Body of pancreas (tissue), 4 donors: ENCODE data around the gene GRK3. TPM values are rescaled to one million over a fixed set of nuclear protein-coding genes. Genes with fewer than 3 reads are reported as not detected.
A peak's percentile ranks its signal among the peaks of the same experiment; 100 is the strongest.
"Not testable (repeated sequence)": the region's sequence is repeated elsewhere in the genome, so short reads cannot be mapped to it uniquely, and the experiment has no call there.

ENCODE experiments used
- ATAC-seq: fragments of 150-250 bp; one replicate; pipeline ENCODE4 v1.9.1; 2016
- DNase-seq, 4 donors: peaks; one replicate each; pipeline ENCODE4 v3.0.0-alpha.2; 2019
- H3K27ac ChIP-seq, 4 donors: fragments of 200-600 bp; sonication (generic); 1 replicate in 3 of 4; 2 replicates in 1 of 4; pipeline versions ENCODE4 v1.5.1 to v1.6.1; 2016 to 2019; ENCODE audit warnings: mild to moderate bottlenecking in 1 of 4, mixed read lengths in 1 of 4, moderate library complexity in 1 of 4
- H3K27me3 ChIP-seq, 2 donors: fragments of 200-600 bp; sonication (generic); one replicate each; pipeline ENCODE4 v1.6.0; 2016; ENCODE audit warnings: mild to moderate bottlenecking in 1 of 2
- H3K36me3 ChIP-seq, 2 donors: fragments of 200-600 bp; sonication (generic); replicated peaks in 1 of 2; 2 replicates each; pipeline ENCODE4 v1.5.1; 2016; ENCODE audit warnings: low read depth in 2 of 2; ENCODE audit not compliant: insufficient read depth in 1 of 2
- H3K4me1 ChIP-seq: fragments of 200-600 bp; sonication (generic); one replicate; pipeline ENCODE4 v1.6.0; 2016
- H3K4me3 ChIP-seq, 2 donors: fragments of 200-600 bp; sonication (generic); 1 replicate in 1 of 2; 2 replicates in 1 of 2; pipeline ENCODE4 v1.5.1; 2016 to 2019
- H3K9me3 ChIP-seq, 3 donors: fragments of 200-600 bp; sonication (generic); 1 replicate in 2 of 3; 2 replicates in 1 of 3; pipeline ENCODE4 v1.5.1; 2016
- POLR2A ChIP-seq, 3 donors: fragments of 450-650 bp; IDR thresholded peaks; one replicate each; pipeline ENCODE4 v1.6.1; 2016; ENCODE audit warnings: antibody characterized with exemption in 3 of 3, mild to moderate bottlenecking in 2 of 3
- WGBS, 2 donors: methylation state at CpG; one replicate each; pipeline ENCODE4 v1.1.5; 2017; 5-methylcytosine and 5-hydroxymethylcytosine counted together
- intact Hi-C: fragments of 100-400 bp; cut with DNase I; formaldehyde crosslinking; loops from one replicate; pipeline ENCODE4 v1.15.1; 2023
- total RNA-seq, 2 donors: library from RNA; depleted of rRNA; stranded (reverse); fragments of >200 nt; gene quantifications; one replicate each; pipeline ENCODE4 v1.1.0, GENCODE V29; 2016
- TF ChIP-seq, protein P1 (sequence below), 7 experiments: fragments of 450-650 bp in 4 of 7; fragments of 200-600 bp in 3 of 7; sonication (generic) in 3 of 7; IDR thresholded peaks; one replicate each; pipeline ENCODE4 v1.5.1; 2016 to 2019; ENCODE audit warnings: antibody characterized with exemption in 7 of 7

GRK3 gene
- total RNA-seq, 2 donors from 2014 or later, result 10.4 to 10.9 TPM

DNA sequence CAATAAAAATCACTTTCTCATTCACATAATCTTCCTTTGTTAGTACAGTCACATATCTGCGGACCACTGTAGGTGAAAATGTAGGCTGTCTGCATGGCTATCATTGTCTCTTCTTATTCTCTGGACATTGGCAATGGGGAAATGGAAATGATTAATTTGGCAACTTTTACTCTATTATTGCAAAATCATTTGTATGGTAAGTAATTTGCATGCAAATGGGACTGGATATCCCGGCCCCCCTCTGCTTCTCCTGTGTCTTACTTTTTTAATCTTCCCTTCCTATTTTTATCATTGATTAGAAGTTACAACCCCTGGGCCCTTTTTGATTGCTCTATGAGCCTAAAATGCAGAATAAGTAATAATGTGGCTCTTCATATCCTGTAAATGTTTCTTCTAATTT lies 6.0 kb downstream of the GRK3 start:
- Histone ChIP-seq H3K27ac (peak overlapping the region in 2 of 4 donors; percentile 18 to 35), H3K27me3 (no peaks in the 10 kb centered on the region), H3K4me3 (no peak overlapping the region), H3K4me1 (peaks cover 17% of the 10 kb centered on the region), H3K9me3 (no peaks in the 10 kb centered on the region), H3K36me3 (no peaks in the 10 kb centered on the region)
- TF ChIP-seq, protein P1, sequence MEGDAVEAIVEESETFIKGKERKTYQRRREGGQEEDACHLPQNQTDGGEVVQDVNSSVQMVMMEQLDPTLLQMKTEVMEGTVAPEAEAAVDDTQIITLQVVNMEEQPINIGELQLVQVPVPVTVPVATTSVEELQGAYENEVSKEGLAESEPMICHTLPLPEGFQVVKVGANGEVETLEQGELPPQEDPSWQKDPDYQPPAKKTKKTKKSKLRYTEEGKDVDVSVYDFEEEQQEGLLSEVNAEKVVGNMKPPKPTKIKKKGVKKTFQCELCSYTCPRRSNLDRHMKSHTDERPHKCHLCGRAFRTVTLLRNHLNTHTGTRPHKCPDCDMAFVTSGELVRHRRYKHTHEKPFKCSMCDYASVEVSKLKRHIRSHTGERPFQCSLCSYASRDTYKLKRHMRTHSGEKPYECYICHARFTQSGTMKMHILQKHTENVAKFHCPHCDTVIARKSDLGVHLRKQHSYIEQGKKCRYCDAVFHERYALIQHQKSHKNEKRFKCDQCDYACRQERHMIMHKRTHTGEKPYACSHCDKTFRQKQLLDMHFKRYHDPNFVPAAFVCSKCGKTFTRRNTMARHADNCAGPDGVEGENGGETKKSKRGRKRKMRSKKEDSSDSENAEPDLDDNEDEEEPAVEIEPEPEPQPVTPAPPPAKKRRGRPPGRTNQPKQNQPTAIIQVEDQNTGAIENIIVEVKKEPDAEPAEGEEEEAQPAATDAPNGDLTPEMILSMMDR (IDR thresholded peaks at IDR 0.05), result no peak
- no peak for TF ChIP-seq POLR2A (IDR thresholded peaks at IDR 0.05)
- DNase-seq, result no peak
- no peak for ATAC-seq
- 50 to 61% methylated on average over 2 of the region's 2 CpGs for WGBS, 2 donors
- intact Hi-C loops, result no loop called here

DNA sequence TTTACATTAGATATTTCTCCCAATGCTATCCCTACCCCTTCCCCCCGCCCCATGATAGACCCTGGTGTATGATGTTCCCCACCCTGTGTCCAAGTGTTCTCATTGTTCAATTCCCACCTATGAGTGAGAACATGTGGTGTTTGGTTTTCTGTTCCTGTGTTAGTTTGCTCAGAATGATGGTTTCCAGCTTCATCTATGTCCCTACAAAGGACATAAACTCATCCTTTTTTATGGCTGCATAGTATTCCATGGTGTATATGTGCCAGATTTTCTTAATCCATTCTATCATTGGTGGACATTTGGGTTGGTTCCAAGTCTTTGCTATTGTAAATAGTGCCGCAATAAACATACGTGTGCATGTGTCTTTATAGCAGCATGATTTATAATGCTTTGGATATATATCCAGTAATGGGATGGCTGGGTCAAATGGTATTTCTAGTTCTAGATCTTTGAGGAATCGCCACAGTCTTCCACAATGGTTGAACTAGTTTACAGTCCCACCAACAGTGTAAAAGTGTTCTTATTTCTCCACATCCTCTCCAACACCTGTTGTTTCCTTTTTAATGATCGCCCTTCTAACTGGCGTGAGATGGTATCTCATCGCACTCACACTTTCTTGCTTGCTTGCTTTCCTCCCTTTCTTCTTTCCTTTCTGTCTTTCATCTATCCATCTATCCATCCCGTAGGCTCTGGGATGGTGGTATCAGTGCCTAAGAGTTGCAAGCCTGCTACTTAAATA lies 7.7 kb downstream of the GRK3 start:
- peaks cover 10% of the 10 kb centered on the region for H3K4me1 ChIP-seq
- ATAC-seq, H3K36me3 ChIP-seq, H3K27me3 ChIP-seq, H3K27ac ChIP-seq, H3K4me3 ChIP-seq, intact Hi-C loops, H3K9me3 ChIP-seq, DNase-seq: not testable (repeated sequence)
- WGBS, 2 donors, result 75 to 90% methylated on average over 8 of the region's 8 CpGs

DNA sequence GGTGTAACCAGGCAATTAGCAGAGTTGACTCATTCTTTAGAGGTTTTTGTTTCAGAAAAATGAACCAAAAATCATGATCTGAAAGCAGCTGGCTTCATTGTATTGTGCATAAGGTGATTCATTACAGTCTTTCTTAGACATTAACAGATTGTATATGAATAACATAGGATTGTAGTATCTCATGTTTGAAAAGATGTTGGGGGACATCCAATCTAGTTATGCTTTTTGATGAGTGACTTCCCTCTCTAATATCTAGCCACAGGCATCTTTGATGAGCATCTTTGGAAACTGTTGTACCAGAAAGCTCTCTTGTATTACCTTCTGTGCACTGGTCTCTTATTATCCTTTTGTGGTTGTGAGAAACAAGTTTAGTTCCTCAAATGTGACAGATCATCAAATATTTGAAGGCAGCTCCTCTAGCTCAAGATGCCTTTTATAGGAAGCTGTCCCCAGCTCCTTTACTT lies 8.3 kb downstream of the GRK3 start:
- Histone ChIP-seq H3K4me3 (no peak overlapping the region), H3K9me3 (no peaks in the 10 kb centered on the region), H3K27ac (no peak overlapping the region), H3K27me3 (no peaks in the 10 kb centered on the region), H3K4me1 (peaks cover 10% of the 10 kb centered on the region), H3K36me3 (no peaks in the 10 kb centered on the region)
- no peak for ATAC-seq
- no peak for TF ChIP-seq POLR2A (IDR thresholded peaks at IDR 0.05)
- TF ChIP-seq, protein P1 (IDR thresholded peaks at IDR 0.05), result no peak
- DNase-seq, result no peak
- intact Hi-C loops, result no loop called here

DNA sequence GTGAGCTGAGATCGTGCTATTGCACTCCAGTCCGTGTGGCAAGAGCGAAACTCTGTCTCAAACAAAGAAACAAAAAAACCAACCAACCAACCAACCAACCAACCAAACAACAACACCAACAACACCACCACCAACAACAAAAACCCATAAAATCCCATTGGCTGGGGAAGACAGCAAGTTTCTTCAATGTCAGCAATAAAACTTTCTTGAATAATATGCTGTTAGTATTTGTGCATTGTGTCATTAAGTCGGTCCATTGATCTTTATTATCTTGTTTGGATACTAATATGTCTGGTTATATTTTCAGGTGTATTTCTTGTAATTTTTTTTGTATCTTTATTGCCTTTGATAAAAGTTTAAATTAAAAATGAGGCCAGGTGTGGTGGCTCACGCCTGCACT lies 9.4 kb downstream of the GRK3 start:
- peaks cover 10% of the 10 kb centered on the region for H3K4me1 ChIP-seq
- DNase-seq (no peak), ATAC-seq (no peak)
- H3K4me3 ChIP-seq, result no peak overlapping the region
- H3K9me3 ChIP-seq, result no peaks in the 10 kb centered on the region
- H3K27me3 ChIP-seq, result no peaks in the 10 kb centered on the region
- no peaks in the 10 kb centered on the region for H3K36me3 ChIP-seq
- TF ChIP-seq, protein P1 (IDR thresholded peaks at IDR 0.05), result no peak
- no peak for TF ChIP-seq POLR2A (IDR thresholded peaks at IDR 0.05)
- no peak overlapping the region for H3K27ac ChIP-seq
- intact Hi-C loops, result no loop called here
- WGBS, 2 donors, result 88 to 89% methylated on average over 5 of the region's 5 CpGs

DNA sequence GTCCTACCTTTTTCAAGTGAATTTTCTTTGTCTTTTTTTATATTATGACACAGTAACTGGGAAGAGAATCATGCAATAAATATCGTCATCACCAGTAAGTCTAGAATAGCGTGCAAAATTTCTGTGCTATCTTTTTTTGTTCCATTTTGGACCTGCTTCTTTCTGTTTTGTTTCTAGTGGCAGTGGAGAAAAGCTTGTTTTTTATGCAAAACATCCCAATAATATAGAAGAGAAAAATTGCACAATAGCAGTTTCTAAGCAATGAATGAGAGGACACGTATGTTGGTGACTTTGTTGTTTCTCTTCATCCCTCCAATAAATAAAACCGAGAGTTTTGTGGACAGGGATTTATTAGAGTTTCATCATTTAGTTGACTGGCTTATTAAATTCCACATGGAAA lies 10.3 kb downstream of the GRK3 start:
- TF ChIP-seq, protein P1 (IDR thresholded peaks at IDR 0.05), result no peak
- TF ChIP-seq POLR2A (IDR thresholded peaks at IDR 0.05), result no peak
- Histone ChIP-seq H3K36me3 (no peaks in the 10 kb centered on the region), H3K27me3 (no peaks in the 10 kb centered on the region), H3K27ac (no peak overlapping the region), H3K9me3 (no peaks in the 10 kb centered on the region), H3K4me3 (no peak overlapping the region), H3K4me1 (peaks cover 6% of the 10 kb centered on the region)
- DNase-seq (no peak), ATAC-seq (no peak)
- intact Hi-C loops, result no loop called here
- WGBS, 2 donors, result 76 to 86% methylated on average over 4 of the region's 4 CpGs

DNA sequence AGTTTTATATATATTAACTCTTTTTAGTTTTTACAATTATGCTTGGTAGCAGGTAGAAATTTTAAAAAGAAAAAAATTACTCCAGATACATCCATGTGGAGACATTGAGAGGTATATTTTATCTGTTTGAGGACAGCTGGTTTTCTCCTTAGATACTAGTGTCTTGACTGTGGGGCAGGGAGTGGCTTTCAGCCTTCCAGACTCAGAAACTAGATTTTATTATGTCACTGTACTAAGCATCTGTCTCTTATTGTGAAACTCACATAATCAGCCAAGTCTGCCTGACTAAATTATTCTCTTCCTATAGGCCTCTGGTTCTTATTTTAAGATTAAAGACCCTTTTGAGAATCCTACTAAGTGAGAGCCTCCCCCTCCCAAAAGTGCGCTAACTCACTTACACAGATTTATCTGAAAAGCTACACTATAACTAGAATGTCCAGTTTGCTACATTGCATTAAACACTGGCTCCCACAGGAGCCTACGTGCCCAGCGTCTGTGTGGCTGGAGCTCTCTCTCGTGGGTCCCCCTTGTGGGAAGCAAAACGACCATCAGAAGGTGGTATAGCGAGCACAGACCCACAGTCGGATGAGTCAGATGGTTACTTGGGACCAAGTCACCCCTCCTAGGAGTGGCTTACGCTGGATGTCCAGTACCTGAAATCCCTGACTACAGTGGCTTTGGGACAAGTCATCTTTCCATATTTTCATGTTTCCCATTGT lies 11.4 kb downstream of the GRK3 start:
- H3K27me3 ChIP-seq, ATAC-seq, intact Hi-C loops, H3K27ac ChIP-seq, DNase-seq, H3K36me3 ChIP-seq, H3K4me1 ChIP-seq, H3K9me3 ChIP-seq, H3K4me3 ChIP-seq: not testable (repeated sequence)
- 72 to 77% methylated on average over 8 of the region's 8 CpGs for WGBS, 2 donors

DNA sequence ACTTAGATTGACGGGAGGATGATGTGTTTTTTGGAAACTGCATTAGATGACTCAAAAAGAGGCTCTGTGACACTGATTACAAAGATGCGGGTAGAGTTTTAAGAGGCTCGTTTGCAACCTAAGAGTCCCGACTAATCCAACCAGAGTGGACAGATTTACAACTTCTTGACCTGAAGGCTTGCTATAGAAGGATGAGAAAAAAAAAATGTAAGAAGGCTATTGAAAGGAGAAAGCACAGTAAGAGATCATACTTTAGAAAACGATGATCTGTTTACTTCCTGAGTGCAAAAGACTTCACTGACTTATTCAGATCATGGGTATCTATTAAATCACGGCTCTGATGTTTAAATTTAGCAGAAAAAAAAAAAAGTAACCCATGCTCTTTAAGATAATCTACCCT lies 17.0 kb downstream of the GRK3 start:
- ATAC-seq, DNase-seq, H3K4me3 ChIP-seq, H3K9me3 ChIP-seq, H3K36me3 ChIP-seq, H3K4me1 ChIP-seq, H3K27ac ChIP-seq, H3K27me3 ChIP-seq: not testable (repeated sequence)
- intact Hi-C loops, result loop anchor here (10.0 kb wide), 1 partner anchor 297 kb away; no protein-coding TSS in a partner anchor
- WGBS, 2 donors, result 52 to 79% methylated on average over 6 of the region's 6 CpGs
